Endothelial cell of umbilical vein (primary cell): Measurements from ENCODE around the gene COPS9. TPM values are rescaled to one million over a fixed set of nuclear protein-coding genes. Genes with fewer than 3 reads are reported as not detected.

Source experiments
- BruUV-seq: library from RNA; stranded (reverse); fragments of 400-500 nt; replicated peaks from 2 replicates; lab custom pipeline; 2021; lab: Mats Ljungman, UMichigan
- CTCF ChIA-PET: fragments of 300-600, 350-600 bp; sonication (Branson Sonifier 250); formaldehyde crosslinking; loops from one replicate; lab custom pipeline; 2021; ENCODE audit warnings: antibody characterized with exemption, inconsistent platforms; lab: Charles Lee
- POLR2A ChIA-PET: fragments of 300-600, 350-600 bp; sonication (Branson Sonifier 250); formaldehyde crosslinking; loops from one replicate; lab custom pipeline; 2021; ENCODE audit warnings: antibody characterized with exemption, inconsistent platforms; lab: Charles Lee
- DNase-seq: peaks from one replicate; pipeline ENCODE4 v3.0.0-alpha.2; 2011; ENCODE audit warnings: low read depth, low spot score
- FAIRE-seq: peaks from 2 replicates; lab custom pipeline; 2011; peaks lifted over from hg19 to GRCh38; lab: Jason Lieb, UNC
- H2AFZ ChIP-seq: 2 replicates; pipeline ENCODE4 v1.6.0; 2012; ENCODE audit warnings: low read depth, low read length, control low read depth, inconsistent platforms
- H3K27ac ChIP-seq: 2 replicates; pipeline ENCODE4 v1.5.1; 2011; ENCODE audit warnings: low read depth, mild to moderate bottlenecking, control low read depth, low read length, moderate library complexity; ENCODE audit not compliant: insufficient read depth
- H3K27me3 ChIP-seq, 2 experiments: 2 replicates each; pipeline versions ENCODE4 v1.6.0 to v1.6.1; 2011; ENCODE audit warnings: low read length in 2 of 2, mixed read lengths in 1 of 2; ENCODE audit not compliant: control insufficient read depth in 2 of 2, insufficient read depth in 2 of 2
- H3K36me3 ChIP-seq, 2 experiments: 2 replicates in 1 of 2; 3 replicates in 1 of 2; pipeline ENCODE4 v1.5.1; 2011; ENCODE audit warnings: low read length in 2 of 2, mild to moderate bottlenecking in 1 of 2, moderate library complexity in 1 of 2; ENCODE audit not compliant: control insufficient read depth in 2 of 2, insufficient read depth in 2 of 2; ENCODE audit errors: extremely low read depth in 1 of 2
- H3K4me1 ChIP-seq: 3 replicates; pipeline ENCODE4 v1.5.1; 2011; ENCODE audit warnings: mild to moderate bottlenecking, low read length; ENCODE audit not compliant: control insufficient read depth, insufficient read depth; ENCODE audit errors: extremely low read depth
- H3K4me2 ChIP-seq: 2 replicates; pipeline ENCODE4 v1.6.1; 2011; ENCODE audit warnings: low read length, control low read depth, mixed read lengths; ENCODE audit not compliant: insufficient read depth
- H3K4me3 ChIP-seq, 3 experiments: fragments of 200-600 bp in 1 of 3; sonication (generic), shearing (Covaris generic) in 1 of 3; replicated peaks in 1 of 3; 2 replicates each; pipeline ENCODE4 v1.5.1; 2011 to 2016; ENCODE audit warnings: control low read depth in 3 of 3, low read length in 3 of 3, mild to moderate bottlenecking in 2 of 3, inconsistent platforms in 1 of 3, low read depth in 1 of 3, moderate library complexity in 1 of 3; ENCODE audit not compliant: insufficient read depth in 1 of 3
- H3K79me2 ChIP-seq: 2 replicates; pipeline ENCODE4 v1.6.0; 2012; ENCODE audit warnings: low read length, inconsistent platforms; ENCODE audit not compliant: control insufficient read depth, insufficient read depth
- H3K9ac ChIP-seq: replicated peaks from 2 replicates; pipeline ENCODE3; 2011; ENCODE audit warnings: low read length, control low read depth; ENCODE audit not compliant: insufficient read depth; ENCODE audit errors: extremely low read depth
- H3K9me1 ChIP-seq: replicated peaks from 3 replicates; pipeline ENCODE4 v1.6.0; 2011; ENCODE audit warnings: mild to moderate bottlenecking, low read length; ENCODE audit not compliant: control insufficient read depth, insufficient read depth; ENCODE audit errors: extremely low read depth
- H3K9me3 ChIP-seq: replicated peaks from 2 replicates; pipeline ENCODE4 v1.5.1; 2012; ENCODE audit warnings: low read length, inconsistent platforms; ENCODE audit not compliant: control insufficient read depth, insufficient read depth
- H4K20me1 ChIP-seq: replicated peaks from 2 replicates; pipeline ENCODE3; 2011; ENCODE audit warnings: mild to moderate bottlenecking, low read length; ENCODE audit not compliant: control insufficient read depth, insufficient read depth; ENCODE audit errors: extremely low read depth
- CTCF ChIP-seq, 2 donors: IDR thresholded peaks; 1 replicate in 1 of 2; 2 replicates in 1 of 2; pipeline ENCODE4 v1.5.1; 2011; ENCODE audit warnings: low read length in 2 of 2, mild to moderate bottlenecking in 2 of 2, moderate library complexity in 2 of 2, control low read depth in 1 of 2, inconsistent platforms in 1 of 2, low read depth in 1 of 2; ENCODE audit not compliant: insufficient read depth in 1 of 2; ENCODE audit errors: extremely low read depth in 1 of 2
- EZH2 ChIP-seq: IDR thresholded peaks from 2 replicates; pipeline ENCODE4 v1.6.1; 2012; ENCODE audit warnings: borderline replicate concordance, low read depth, mild to moderate bottlenecking, moderate library complexity, low read length, inconsistent platforms; ENCODE audit not compliant: severe bottlenecking
- FOS ChIP-seq: IDR thresholded peaks from 2 replicates; pipeline ENCODE4 v1.6.1; 2011; ENCODE audit warnings: mild to moderate bottlenecking, low read length, moderate library complexity, borderline replicate concordance; ENCODE audit not compliant: insufficient read depth
- GATA2 ChIP-seq: IDR thresholded peaks from 2 replicates; pipeline ENCODE4 v1.7.0; 2011; ENCODE audit warnings: low read depth, mild to moderate bottlenecking, moderate library complexity, mixed read lengths, low read length; ENCODE audit not compliant: insufficient read length, insufficient read depth
- JUN ChIP-seq: IDR thresholded peaks from 2 replicates; pipeline ENCODE4 v1.6.1; 2011; ENCODE audit warnings: borderline replicate concordance, low read depth; ENCODE audit not compliant: insufficient read length, insufficient read depth
- MAX ChIP-seq: IDR thresholded peaks from 2 replicates; pipeline ENCODE4 v1.6.1; 2011; ENCODE audit not compliant: insufficient read depth, insufficient read length
- MYC ChIP-seq: IDR thresholded peaks from one replicate; pipeline ENCODE4 v1.6.1; 2011; ENCODE audit warnings: mild to moderate bottlenecking, low read depth, low read length
- POLR2A ChIP-seq: IDR thresholded peaks from 2 replicates; pipeline ENCODE4 v1.6.1; 2012; ENCODE audit warnings: low read depth, mild to moderate bottlenecking, control low read depth, low read length
- POLR2AphosphoS5 ChIP-seq: IDR thresholded peaks from 2 replicates; pipeline ENCODE4 v1.6.1; 2012; ENCODE audit warnings: low read depth, mild to moderate bottlenecking, control low read depth, low read length, moderate library complexity; ENCODE audit not compliant: insufficient read depth
- dilution Hi-C: fragments of 300-500 bp; cut with MboI; formaldehyde crosslinking; loops from one replicate; pipeline ENCODE4 v1.15.0; 2019; ENCODE audit warnings: low sequenced_read_pairs; ENCODE audit not compliant: extremely low pct_ligation_motif_present
- intact Hi-C: fragments of 100-400 bp; cut with micrococcal nuclease; formaldehyde crosslinking; loops from one replicate; pipeline ENCODE4 v1.10.0; 2022
- polyA plus RNA-seq, 4 experiments: library from polyadenylated mRNA; depleted of rRNA in 3 of 4; stranded (reverse) in 3 of 4; unstranded in 1 of 4; fragments of >200 nt; gene quantifications; 2 replicates each; pipeline versions ENCODE4 v1.2.1 to v1.2.3, GENCODE V29; 2011 to 2012; ENCODE audit warnings: missing spikeins in 1 of 4
- total RNA-seq: library from RNA; stranded (reverse); gene quantifications from 2 replicates; pipeline ENCODE4 v1.2.3, GENCODE V29; 2021

Gene COPS9
- total and polyA plus RNA-seq, 2 donors (not counting 3 experiments of a cell fraction or from before 2014, with no cell fraction given), result 196 to 361 TPM

DNA sequence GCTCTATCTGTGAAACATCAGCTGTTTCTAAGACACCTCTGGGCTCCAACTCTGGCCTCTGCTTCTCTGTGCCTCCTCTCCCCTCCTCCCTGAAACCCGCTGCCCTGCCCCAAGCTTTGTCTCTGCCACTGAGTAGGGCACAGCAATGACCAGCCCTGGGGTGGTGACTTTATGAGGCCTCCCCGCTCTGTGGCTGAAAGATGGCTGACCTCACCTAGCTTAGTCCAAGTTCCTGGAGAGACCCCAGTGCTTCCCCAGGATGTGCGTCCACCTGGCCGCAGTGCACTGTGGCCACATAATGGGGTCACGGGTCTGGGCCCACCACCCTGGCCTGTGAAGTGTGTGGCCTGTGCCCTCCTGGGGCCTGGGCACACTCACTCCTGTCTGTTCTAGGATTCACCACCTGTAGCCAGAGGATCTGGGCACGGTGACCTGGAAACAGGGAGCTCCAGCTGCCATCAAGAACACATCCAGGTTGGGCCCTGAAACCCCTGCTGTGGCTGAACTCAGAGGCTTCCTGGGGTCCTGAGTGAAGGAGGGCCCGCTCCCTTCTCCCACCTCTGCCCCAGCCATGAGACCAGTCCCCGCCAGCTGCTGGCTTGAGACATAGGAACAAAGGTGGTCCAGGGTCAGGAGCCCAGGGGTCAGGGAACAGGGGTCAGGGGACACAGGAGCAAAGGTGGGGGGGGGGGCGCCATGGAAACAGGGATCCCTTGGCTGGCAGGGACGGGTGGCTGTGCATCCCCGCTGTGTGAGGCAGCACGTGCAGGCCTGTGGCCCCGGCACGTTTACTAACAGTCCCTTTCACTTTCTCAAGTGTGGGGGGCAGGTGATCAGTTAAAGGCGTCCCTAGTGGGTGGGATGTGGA, 33.6 kb upstream of the COPS9 start:
- FAIRE-seq (no peak), DNase-seq (no peak)
- Histone ChIP-seq H3K4me2 (no peak overlapping the region), H3K27me3 (peaks cover 0 to 2% of the 10 kb centered on the region in 2 experiments), H3K79me2 (no peaks in the 10 kb centered on the region), H3K9me3 (no peaks in the 10 kb centered on the region), H3K4me1 (no peaks in the 10 kb centered on the region), H2AFZ (no peak overlapping the region), H3K27ac (no peak overlapping the region), H4K20me1 (no peaks in the 10 kb centered on the region), H3K9ac (no peak overlapping the region), H3K36me3 (no peaks in the 10 kb centered on the region), H3K9me1 (no peaks in the 10 kb centered on the region), H3K4me3 (no peak overlapping the region)
- intact Hi-C loops, result no loop called here
- TF ChIP-seq CTCF (IDR thresholded peaks at IDR 0.05; ENCODE audit: extremely low read depth in 1 of 2, insufficient read depth in 1 of 2, low read depth in 1 of 2, low read length in 2 of 2) (no peak), MYC (no peak), JUN (no peak), EZH2 (no peak), GATA2 (no peak), FOS (no peak), POLR2AphosphoS5 (no peak), POLR2A (no peak), MAX (no peak)
- dilution Hi-C loops, result no loop called here
- BruUV-seq, result no TSS peak
- ChIA-PET CTCF (interaction anchor here (1.1 kb wide), 1 partner anchor 17 kb away, joined by 4 read pairs; no protein-coding TSS in a partner anchor), POLR2A (no interaction called here)
